Kidney capillary endothelial cell (primary cell): ENCODE results near the gene G2E3.
"Not testable (repeated sequence)": the region's sequence is repeated elsewhere in the genome, so short reads cannot be mapped to it uniquely, and the experiment has no call there.

Experiments used
- DNase-seq: peaks from one replicate; pipeline ENCODE4 v3.0.0-alpha.2; 2018; ENCODE audit warnings: low spot score

Gene G2E3

GRCh38 chr14:30559638-30560091 is 707 bp downstream of the G2E3 start:
- DNase-seq, result peak; percentile 32

- no peak for DNase-seq
Observed at GRCh38 chr14:30560581-30560980, 1.6 kb downstream of the G2E3 start.

GRCh38 chr14:30564235-30564867 is 5.4 kb downstream of the G2E3 start:
- DNase-seq, result no peak

GRCh38 chr14:30564868-30565248 is 5.9 kb downstream of the G2E3 start:
- no peak for DNase-seq

DNA sequence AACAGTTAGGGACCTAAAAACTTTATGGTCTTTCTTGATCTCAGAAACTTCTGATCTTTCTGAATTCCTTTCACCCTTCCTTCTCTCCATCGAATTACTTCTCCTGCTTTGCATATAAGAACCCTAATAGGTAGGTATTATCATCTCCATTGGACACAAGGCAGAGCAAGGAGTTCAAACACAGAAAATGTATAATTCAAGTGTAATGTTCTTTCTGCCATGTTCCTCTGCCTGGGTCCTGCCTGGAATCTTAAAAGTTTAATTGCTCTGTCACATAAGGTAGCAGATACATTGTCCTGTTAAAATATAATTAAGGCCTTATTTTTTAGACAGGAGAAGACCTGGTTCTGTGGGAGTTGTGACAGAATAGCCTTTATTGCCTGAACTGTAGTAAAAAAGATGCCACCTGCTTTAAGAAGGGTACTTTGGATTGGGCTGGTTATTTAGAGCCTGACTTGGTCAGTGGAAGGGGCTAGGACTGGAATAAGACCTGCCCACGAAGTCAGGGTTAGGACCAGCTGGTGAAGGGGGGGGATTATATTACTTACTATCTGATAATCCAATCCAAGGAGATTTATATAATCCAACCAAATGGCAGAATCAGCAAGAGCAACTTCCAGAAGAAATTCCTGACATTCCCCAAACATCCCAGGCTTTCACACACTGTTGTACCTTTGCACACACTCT is 10.4 kb downstream of the G2E3 start:
- DNase-seq, result no peak

DNA sequence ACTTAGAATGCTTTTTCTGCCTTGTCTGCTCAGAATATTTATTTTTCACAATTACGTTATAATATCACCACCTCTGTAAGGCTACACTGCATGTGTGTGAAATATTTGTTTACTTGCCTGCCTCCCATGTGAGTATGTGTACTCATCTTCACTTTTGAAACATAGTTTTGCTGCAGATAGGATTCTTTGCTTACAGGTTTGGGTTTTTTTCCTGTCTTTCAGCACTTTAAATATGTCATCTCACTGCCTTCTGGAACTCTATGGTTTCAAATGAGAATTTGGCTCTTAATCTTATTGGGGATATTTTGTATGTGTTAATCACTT is 10.9 kb downstream of the G2E3 start:
- DNase-seq, result no peak

DNA sequence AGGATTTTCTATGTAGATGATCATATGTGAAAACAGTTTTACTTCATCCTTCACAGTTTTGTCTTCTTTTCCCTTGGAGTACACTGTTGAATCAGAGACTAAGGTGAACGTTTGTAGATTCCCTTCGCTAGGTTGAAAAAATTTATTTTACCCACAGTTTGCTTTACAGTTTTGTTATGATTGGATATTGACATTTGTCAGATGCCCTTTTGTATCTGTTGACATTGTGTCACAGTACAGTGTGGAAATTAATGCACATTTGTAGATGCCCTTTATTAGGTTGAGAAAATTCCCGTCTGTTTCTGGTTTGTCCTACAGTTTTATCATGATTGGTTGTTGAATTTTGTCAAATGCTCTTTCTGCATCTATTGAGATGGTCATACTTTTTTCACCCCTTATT is 13.3 kb downstream of the G2E3 start:
- no peak for DNase-seq

- no peak for DNase-seq
Observed at GRCh38 chr14:30572771-30573170, 13.8 kb downstream of the G2E3 start.

- DNase-seq, result peak; percentile 33
Observed at GRCh38 chr14:30573226-30573814, 14.4 kb downstream of the G2E3 start.

DNA sequence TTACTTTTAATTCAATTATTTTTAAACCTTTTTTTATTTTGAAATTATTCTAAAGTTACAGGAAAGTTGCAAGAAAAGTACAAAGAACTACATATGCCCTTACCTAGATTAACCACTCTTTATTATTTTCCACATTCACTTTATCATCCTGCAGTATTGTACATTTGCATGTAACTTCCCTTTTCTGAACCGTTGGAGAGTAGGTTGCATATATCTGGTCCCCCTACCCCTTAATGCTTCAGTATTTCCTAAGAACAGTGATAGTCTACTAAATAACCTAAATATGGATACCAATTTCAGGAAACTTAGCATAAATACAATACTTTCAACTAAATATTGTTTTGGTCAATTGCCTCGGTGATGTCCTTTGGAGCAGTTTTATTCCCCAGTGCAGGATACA is 15.0 kb downstream of the G2E3 start:
- DNase-seq, result no peak

DNA sequence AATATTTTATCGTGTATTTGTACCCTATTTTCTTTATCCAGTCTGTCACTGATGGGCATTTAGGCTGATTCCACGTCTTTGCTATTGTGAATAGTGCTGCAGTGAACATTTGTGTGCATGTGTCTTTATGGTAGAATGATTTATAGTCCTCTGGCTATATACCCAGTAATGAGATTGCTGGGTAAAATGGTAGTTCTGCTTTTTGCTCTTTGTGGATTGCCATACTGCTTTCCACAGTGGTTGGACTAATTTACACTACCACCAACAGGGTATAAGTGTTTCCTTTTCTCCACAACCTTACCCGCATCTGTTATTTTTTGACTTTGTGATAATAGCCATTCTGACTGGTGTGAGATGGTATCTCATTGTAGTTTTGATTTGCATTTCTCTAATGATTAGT is 15.8 kb downstream of the G2E3 start:
- not testable (repeated sequence) for DNase-seq

DNA sequence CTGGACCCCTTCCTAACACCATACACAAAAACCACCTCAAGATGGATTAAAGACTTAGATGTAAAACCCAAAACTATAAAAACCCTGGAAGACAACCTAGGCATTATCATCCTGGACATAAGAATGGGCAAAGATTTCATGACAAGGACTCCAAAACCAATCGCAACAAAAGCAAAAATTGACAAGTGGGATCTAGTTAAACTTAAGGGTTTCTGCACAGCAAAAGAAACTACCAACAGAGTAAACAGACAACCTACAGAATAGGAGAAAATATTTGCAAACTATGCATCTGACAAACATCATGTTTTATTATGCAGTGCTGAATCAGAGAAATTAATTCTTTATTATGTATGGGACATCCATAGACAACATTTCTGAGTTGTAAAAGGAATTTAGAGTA is 17.4 kb downstream of the G2E3 start:
- not testable (repeated sequence) for DNase-seq

- no peak for DNase-seq
Observed at GRCh38 chr14:30580616-30581282, 21.8 kb downstream of the G2E3 start.

- no peak for DNase-seq
Observed at GRCh38 chr14:30581283-30581625, 22.3 kb downstream of the G2E3 start.

GRCh38 chr14:30582376-30582775 is 23.4 kb downstream of the G2E3 start:
- DNase-seq, result no peak

GRCh38 chr14:30584058-30584630 is 25.2 kb downstream of the G2E3 start:
- DNase-seq, result no peak

GRCh38 chr14:30585204-30585603 is 26.2 kb downstream of the G2E3 start:
- DNase-seq, result no peak

- DNase-seq, result no peak
Observed at GRCh38 chr14:30587141-30587540, 28.2 kb downstream of the G2E3 start.

GRCh38 chr14:30588873-30589272 is 29.9 kb downstream of the G2E3 start:
- no peak for DNase-seq

GRCh38 chr14:30596935-30597334 is 38.0 kb downstream of the G2E3 start:
- no peak for DNase-seq

DNA sequence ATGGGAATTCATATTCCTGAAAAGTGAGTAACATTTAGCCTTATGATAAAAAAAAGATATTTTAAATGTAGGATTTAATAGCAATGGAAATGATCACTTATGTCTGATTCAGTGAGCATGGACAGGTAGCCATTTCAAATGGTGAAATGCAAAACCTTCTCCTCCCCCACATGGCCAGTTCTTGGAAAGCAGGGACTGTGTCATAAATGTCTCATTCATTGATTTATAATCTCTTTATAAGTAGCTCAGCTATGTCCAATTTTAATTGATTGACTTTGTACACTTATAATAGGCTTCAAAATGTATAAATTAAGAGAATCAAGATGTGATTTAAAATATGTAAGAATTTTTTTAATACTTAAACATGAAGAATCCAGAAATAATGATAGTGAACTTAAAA is 38.5 kb downstream of the G2E3 start:
- no peak for DNase-seq

GRCh38 chr14:30600922-30601918 is 42.3 kb downstream of the G2E3 start:
- DNase-seq, result no peak
